ENCODE measurements around the gene FAM162B. TPM values are rescaled to one million over a fixed set of nuclear protein-coding genes. Genes with fewer than 3 reads are reported as not detected.

The FAM162B gene
- total RNA-seq, 4 donors from 2014 or later, result 0.59 to 46.6 (median 14.6) TPM

Other genes starting within 250 kb of the FAM162B start
- gene TRAPPC3L, start 220.0 kb downstream of the FAM162B start, total RNA-seq, result under 1 TPM in 1 of 4 donors, not detected in 3; 0.07 TPM
- not detected for gene CALHM4, start 212.0 kb downstream of the FAM162B start, total RNA-seq
- gene RWDD1, start 194.2 kb downstream of the FAM162B start, total RNA-seq, result 100 to 1,000 TPM in 1 of 4 donors, 10 to 100 TPM in 3; 10.2 to 104 (median 36.1) TPM
- 10 to 100 TPM in 1 of 4 donors, 1 to 10 TPM in 2, under 1 TPM in 1; 0.51 to 15.9 (median 5.4) TPM for gene RSPH4A, start 149.2 kb downstream of the FAM162B start, total RNA-seq
- gene ZUP1, start 97.0 kb downstream of the FAM162B start, total RNA-seq, result 10 to 100 TPM in 1 of 4 donors, 1 to 10 TPM in 3; 1.8 to 21.6 (median 8.0) TPM
- gene KPNA5, start 84.5 kb downstream of the FAM162B start, total RNA-seq, result 10 to 100 TPM in 2 of 4 donors, 1 to 10 TPM in 2; 5.6 to 48.3 (median 27.7) TPM
- under 1 TPM in 1 of 4 donors, not detected in 3; 0.35 TPM for gene GPRC6A, start 63.4 kb upstream of the FAM162B start, total RNA-seq
- gene RFX6, start 111.5 kb upstream of the FAM162B start, total RNA-seq, result not detected